ENCODE data around the gene CKB.

- TF ChIP-seq POLR2AphosphoS5 (IDR thresholded peaks at IDR 0.05; ENCODE audit: low read depth, low read length) (no peak), POLR2A (IDR thresholded peaks at IDR 0.05; ENCODE audit: low read depth, low read length) (no peak), TAF1 (IDR thresholded peaks at IDR 0.05; ENCODE audit: borderline replicate concordance, low read depth, low read length) (no peak)
Observed at GRCh38 chr14:103496776-103497175, 25.9 kb downstream of the CKB start.

All from GM12892 (cell line).